Vagina (tissue), 2 donors: Measurements from ENCODE around the gene RCAN2. TPM values are rescaled to one million over a fixed set of nuclear protein-coding genes. Genes with fewer than 3 reads are reported as not detected.

Experiments used
- DNase-seq, 2 donors: peaks; one replicate each; pipeline ENCODE4 v3.0.0-alpha.2; 2017; ENCODE audit errors: extremely low spot score in 2 of 2
- H3K27ac ChIP-seq: fragments of 200-600 bp; sonication (generic); one replicate; pipeline ENCODE4 v1.5.1; 2019
- H3K27me3 ChIP-seq: fragments of 200-600 bp; sonication (generic); one replicate; pipeline ENCODE4 v1.5.1; 2019
- H3K36me3 ChIP-seq, 2 donors: fragments of 200-600 bp; sonication (generic); one replicate each; pipeline ENCODE4 v1.5.1; 2017 to 2019
- H3K4me1 ChIP-seq: fragments of 200-600 bp; sonication (generic); one replicate; pipeline ENCODE4 v1.5.1; 2019
- H3K4me3 ChIP-seq, 2 donors: fragments of 200-600 bp; sonication (generic); 1 replicate in 1 of 2; 2 replicates in 1 of 2; pipeline ENCODE4 v1.5.1; 2016 to 2019
- H3K9me3 ChIP-seq: fragments of 200-600 bp; sonication (generic); one replicate; pipeline ENCODE4 v1.5.1; 2019
- CTCF ChIP-seq, 3 experiments: fragments of 450-650 bp in 2 of 3; fragments of 200-600 bp in 1 of 3; sonication (generic) in 1 of 3; IDR thresholded peaks; one replicate each; pipeline ENCODE4 v1.5.1; 2017 to 2019; ENCODE audit warnings: antibody characterized with exemption in 3 of 3, mild to moderate bottlenecking in 2 of 3, moderate library complexity in 2 of 3
- POLR2A ChIP-seq, 2 donors: fragments of 450-650 bp; IDR thresholded peaks; one replicate each; pipeline ENCODE4 v1.6.1; 2017; ENCODE audit warnings: antibody characterized with exemption in 2 of 2, mild to moderate bottlenecking in 2 of 2, moderate library complexity in 2 of 2
- POLR2AphosphoS5 ChIP-seq, 2 donors: sonication (generic); formaldehyde crosslinking; IDR thresholded peaks; one replicate each; pipeline ENCODE4 v1.9.0; 2017; ENCODE audit warnings: antibody characterized with exemption in 2 of 2, mild to moderate bottlenecking in 2 of 2, low read depth in 1 of 2; ENCODE audit not compliant: insufficient read depth in 1 of 2
- intact Hi-C: fragments of 100-400 bp; cut with DNase I; formaldehyde crosslinking; loops from one replicate; pipeline ENCODE4 v1.15.1; 2023
- total RNA-seq: library from RNA; depleted of rRNA; stranded (reverse); fragments of >200 nt; gene quantifications from one replicate; pipeline ENCODE4 v1.2.3, GENCODE V29; 2016

RCAN2 gene
- total RNA-seq, 1 donor from 2014 or later: 20.9 TPM

GRCh38 chr6:46443623-46444022 is 47.6 kb downstream of the RCAN2 start:
- DNase-seq: no peak
- Histone ChIP-seq H3K27ac (no peak overlapping the region), H3K4me3 (no peak overlapping the region), H3K4me1 (peaks cover 9% of the 10 kb centered on the region), H3K27me3 (no peaks in the 10 kb centered on the region), H3K36me3 (no peaks in the 10 kb centered on the region), H3K9me3 (no peaks in the 10 kb centered on the region)
- intact Hi-C loops: no loop called here
- TF ChIP-seq POLR2AphosphoS5 (IDR thresholded peaks at IDR 0.05; ENCODE audit: insufficient read depth in 1 of 2, low read depth in 1 of 2) (no peak), POLR2A (IDR thresholded peaks at IDR 0.05) (no peak), CTCF (IDR thresholded peaks at IDR 0.05) (no peak)

DNA sequence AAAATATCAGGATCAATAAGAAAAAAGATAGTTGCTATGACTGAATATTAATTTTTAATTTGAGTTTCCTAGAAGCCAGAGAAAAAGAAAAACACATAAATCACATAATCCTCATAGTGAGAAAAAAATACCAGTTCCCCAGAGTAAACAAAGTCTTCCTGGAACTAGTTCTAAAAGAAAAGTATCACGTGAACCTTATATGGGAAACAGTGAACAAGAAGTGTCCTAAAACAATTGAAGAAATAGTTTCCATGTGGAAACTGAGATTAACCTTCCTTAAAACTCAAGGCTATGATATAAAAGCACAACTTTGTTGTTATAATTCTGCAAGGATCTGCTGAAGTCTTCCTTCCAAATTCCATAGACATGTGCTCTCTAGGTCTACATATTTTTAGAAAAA is 50.6 kb downstream of the RCAN2 start:
- Histone ChIP-seq H3K36me3 (no peaks in the 10 kb centered on the region), H3K4me1 (peaks cover 16% of the 10 kb centered on the region), H3K4me3 (no peak overlapping the region), H3K27ac (no peak overlapping the region), H3K9me3 (no peaks in the 10 kb centered on the region), H3K27me3 (no peaks in the 10 kb centered on the region)
- intact Hi-C loops: no loop called here
- no peak for TF ChIP-seq POLR2A (IDR thresholded peaks at IDR 0.05)
- TF ChIP-seq POLR2AphosphoS5 (IDR thresholded peaks at IDR 0.05; ENCODE audit: insufficient read depth in 1 of 2, low read depth in 1 of 2): no peak
- TF ChIP-seq CTCF (IDR thresholded peaks at IDR 0.05): no peak
- DNase-seq: no peak

DNA sequence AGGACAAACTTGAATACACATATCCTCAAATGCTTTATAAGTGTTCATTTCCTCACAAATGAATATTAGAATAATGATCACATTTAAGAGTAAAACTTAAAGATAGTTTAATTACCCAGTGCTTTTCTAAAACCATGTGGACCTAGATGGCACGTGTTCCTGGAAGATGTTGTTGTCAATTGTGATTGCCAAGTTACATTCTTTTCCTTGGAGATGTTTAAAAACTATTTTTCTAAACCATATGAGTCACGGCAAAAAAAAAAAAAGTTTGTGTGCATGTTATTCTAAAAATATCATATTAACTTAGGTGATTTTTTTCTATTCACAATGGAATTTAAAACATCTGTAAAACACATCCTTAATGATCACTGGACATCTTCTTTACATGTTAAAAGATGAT is 51.1 kb downstream of the RCAN2 start:
- Histone ChIP-seq H3K9me3 (no peaks in the 10 kb centered on the region), H3K27me3 (no peaks in the 10 kb centered on the region), H3K36me3 (no peaks in the 10 kb centered on the region), H3K4me1 (peaks cover 16% of the 10 kb centered on the region), H3K4me3 (no peak overlapping the region), H3K27ac (no peak overlapping the region)
- intact Hi-C loops: no loop called here
- no peak for DNase-seq
- TF ChIP-seq CTCF (IDR thresholded peaks at IDR 0.05) (no peak), POLR2A (IDR thresholded peaks at IDR 0.05) (no peak), POLR2AphosphoS5 (IDR thresholded peaks at IDR 0.05; ENCODE audit: insufficient read depth in 1 of 2, low read depth in 1 of 2) (no peak)

DNA sequence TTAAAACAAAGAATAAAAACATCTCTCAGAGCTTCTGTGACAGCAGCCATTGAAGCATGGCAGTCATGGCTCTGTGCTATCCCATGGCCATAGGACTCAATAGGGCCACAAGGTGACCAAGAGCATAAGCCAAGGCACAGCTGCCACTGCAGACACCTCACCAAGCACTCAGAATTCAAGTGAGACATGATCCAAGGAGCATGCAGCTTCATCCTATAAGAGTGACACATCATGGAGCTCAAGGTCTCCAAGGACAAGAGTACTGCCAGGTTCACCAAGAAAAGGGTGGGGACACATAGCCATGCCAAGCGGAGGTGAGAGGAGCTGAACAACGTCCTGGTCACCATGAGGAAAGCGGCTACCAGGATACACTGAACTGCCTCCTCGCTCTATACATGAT is 53.0 kb downstream of the RCAN2 start:
- intact Hi-C loops: no loop called here
- Histone ChIP-seq H3K9me3 (no peaks in the 10 kb centered on the region), H3K4me3 (no peak overlapping the region), H3K4me1 (peaks cover 16% of the 10 kb centered on the region), H3K27ac (peak overlapping the region; percentile 28), H3K36me3 (no peaks in the 10 kb centered on the region), H3K27me3 (no peaks in the 10 kb centered on the region)
- DNase-seq: no peak
- TF ChIP-seq CTCF (IDR thresholded peaks at IDR 0.05): no peak
- TF ChIP-seq POLR2A (IDR thresholded peaks at IDR 0.05): no peak
- no peak for TF ChIP-seq POLR2AphosphoS5 (IDR thresholded peaks at IDR 0.05; ENCODE audit: insufficient read depth in 1 of 2, low read depth in 1 of 2)

DNA sequence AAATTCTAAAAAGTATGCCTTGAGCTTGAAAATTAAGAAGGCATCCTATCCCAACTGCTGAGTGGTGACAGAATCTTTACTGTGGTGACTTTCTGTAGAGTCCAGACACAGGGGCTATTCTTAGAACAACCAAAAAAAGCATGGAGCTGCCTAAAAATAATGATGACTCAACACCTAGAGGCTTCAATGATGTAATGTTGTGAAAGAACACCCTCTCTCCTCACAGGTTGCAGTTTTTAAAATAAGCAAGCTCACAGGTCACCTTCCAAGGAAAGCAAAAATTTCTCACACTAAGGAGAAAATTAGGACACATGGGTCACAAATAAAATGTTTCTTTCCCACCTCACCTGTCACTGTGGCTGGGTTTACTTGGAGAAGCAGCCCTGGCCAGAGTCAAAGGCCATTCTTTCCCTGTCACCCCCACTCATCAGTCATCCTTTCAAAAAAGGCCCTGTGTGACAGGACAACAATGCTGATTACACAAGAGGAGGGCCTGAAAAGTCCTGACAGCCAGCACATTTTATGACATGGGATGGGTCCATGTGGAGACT is 53.5 kb downstream of the RCAN2 start:
- peak overlapping the region; percentile 28 for H3K27ac ChIP-seq
- intact Hi-C loops: no loop called here
- no peak for TF ChIP-seq POLR2A (IDR thresholded peaks at IDR 0.05)
- TF ChIP-seq CTCF (IDR thresholded peaks at IDR 0.05): no peak
- TF ChIP-seq POLR2AphosphoS5 (IDR thresholded peaks at IDR 0.05; ENCODE audit: insufficient read depth in 1 of 2, low read depth in 1 of 2): no peak
- DNase-seq: no peak
- H3K4me3 ChIP-seq: no peak overlapping the region
- no peaks in the 10 kb centered on the region for H3K27me3 ChIP-seq
- H3K9me3 ChIP-seq: no peaks in the 10 kb centered on the region
- no peaks in the 10 kb centered on the region for H3K36me3 ChIP-seq
- H3K4me1 ChIP-seq: peaks cover 16% of the 10 kb centered on the region
